Natural killer cell (primary cell): ENCODE data around the gene CDH16. TPM values are rescaled to one million over a fixed set of nuclear protein-coding genes. Genes with fewer than 3 reads are reported as not detected.

Source experiments
- ATAC-seq, 3 donors: fragments of 150-1000 bp in 2 of 3; fragments of 200-7000 bp in 1 of 3; cut with Tn5 transposase; 1 replicate in 1 of 3; 2 replicates in 2 of 3; pipeline ENCODE4 v1.10.0; 2021; ENCODE audit warnings: mild to moderate bottlenecking in 2 of 3, moderate library complexity in 2 of 3
- DNase-seq, 2 donors: peaks; one replicate each; pipeline versions ENCODE4 v3.0.0 to v3.0.0-alpha.2; 2013 to 2021; ENCODE audit warnings: mixed read lengths in 1 of 2
- H3K27ac ChIP-seq: one replicate; pipeline ENCODE4 v1.5.1; 2013; ENCODE audit warnings: mild to moderate bottlenecking, low read length
- H3K27me3 ChIP-seq: one replicate; pipeline ENCODE4 v1.6.1; 2013; ENCODE audit warnings: low read length; ENCODE audit not compliant: control insufficient read depth, insufficient read depth
- H3K36me3 ChIP-seq: one replicate; pipeline ENCODE4 v1.6.1; 2013; ENCODE audit warnings: low read length; ENCODE audit not compliant: control insufficient read depth, insufficient read depth
- H3K4me1 ChIP-seq: one replicate; pipeline ENCODE4 v1.6.1; 2013; ENCODE audit warnings: low read length; ENCODE audit not compliant: control insufficient read depth, insufficient read depth
- H3K4me3 ChIP-seq: one replicate; pipeline ENCODE4 v1.5.1; 2013; ENCODE audit warnings: low read length
- H3K9me3 ChIP-seq: one replicate; pipeline ENCODE4 v1.6.1; 2013; ENCODE audit warnings: low read length; ENCODE audit not compliant: control insufficient read depth, insufficient read depth
- H3K27ac Mint-ChIP-seq, 2 donors: one replicate each; pipeline ENCODE4 v1.8.0; 2022; ENCODE audit warnings: mild to moderate bottlenecking in 2 of 2, mixed read lengths in 2 of 2, moderate library complexity in 1 of 2
- H3K27me3 Mint-ChIP-seq, 2 donors: one replicate each; pipeline ENCODE4 v1.8.0; 2022; ENCODE audit warnings: low read depth in 2 of 2, mixed read lengths in 2 of 2
- H3K36me3 Mint-ChIP-seq: one replicate; pipeline ENCODE4 v1.8.0; 2022; ENCODE audit warnings: mixed read lengths
- H3K4me1 Mint-ChIP-seq, 2 donors: one replicate each; pipeline ENCODE4 v1.8.0; 2022; ENCODE audit warnings: mixed read lengths in 2 of 2
- H3K4me3 Mint-ChIP-seq: one replicate; pipeline ENCODE4 v1.8.0; 2022; ENCODE audit warnings: mild to moderate bottlenecking, moderate library complexity, mixed read lengths
- H3K9me3 Mint-ChIP-seq, 2 donors: one replicate each; pipeline ENCODE4 v1.8.0; 2022; ENCODE audit warnings: mixed read lengths in 2 of 2
- CTCF ChIP-seq: fragments of 200-600 bp; IDR thresholded peaks from one replicate; pipeline ENCODE4 v1.8.0; 2022; ENCODE audit warnings: antibody characterized with exemption
- WGBS: methylation state at CpG from one replicate; pipeline ENCODE4 v1.1.7; 2013; ENCODE audit warnings: missing lambda C conversion rate; ENCODE audit not compliant: insufficient coverage; 5-methylcytosine and 5-hydroxymethylcytosine counted together
- intact Hi-C: fragments of 100-400 bp; cut with micrococcal nuclease; formaldehyde crosslinking; loops from one replicate; pipeline ENCODE4 v1.14.2; 2022
- total RNA-seq, 4 donors: library from RNA; stranded (reverse); fragments of 120-200 nt in 1 of 4; gene quantifications; one replicate each; pipeline versions ENCODE4 v1.2.3 to v1.2.4, GENCODE V29; 2013 to 2022

The CDH16 gene
- total RNA-seq, 3 donors from 2014 or later (not counting 1 experiment from before 2014, with no cell fraction given) = not detected

- H3K27me3 ChIP-seq = no peaks in the 10 kb centered on the region
- no peak for TF ChIP-seq CTCF
- Mint-ChIP-seq H3K27ac (no peak overlapping the region), H3K9me3 (no peaks in the 10 kb centered on the region), H3K4me3 (no peak overlapping the region), H3K4me1 (peaks cover 0 to 8% of the 10 kb centered on the region in 2 donors), H3K36me3 (no peaks in the 10 kb centered on the region), H3K27me3 (no peaks in the 10 kb centered on the region)
- H3K36me3 ChIP-seq = no peaks in the 10 kb centered on the region
- no peaks in the 10 kb centered on the region for H3K4me1 ChIP-seq
- no peak for ATAC-seq
- no peak for DNase-seq
- H3K9me3 ChIP-seq = no peaks in the 10 kb centered on the region
- H3K4me3 ChIP-seq = no peak overlapping the region
- H3K27ac ChIP-seq = no peak overlapping the region
- intact Hi-C loops = no loop called here
- 86% methylated on average over 15 of the region's 16 CpGs for WGBS
Observed at GRCh38 chr16:66904846-66905632, 13.6 kb downstream of the CDH16 start.

- H3K36me3 ChIP-seq = no peaks in the 10 kb centered on the region
- no peak for ATAC-seq
- H3K4me3 Mint-ChIP-seq = no peak overlapping the region
- no peaks in the 10 kb centered on the region for H3K36me3 Mint-ChIP-seq
- intact Hi-C loops = no loop called here
- H3K4me1 ChIP-seq = no peaks in the 10 kb centered on the region
- TF ChIP-seq CTCF = no peak
- no peak overlapping the region for H3K27ac ChIP-seq
- H3K4me3 ChIP-seq = no peak overlapping the region
- DNase-seq = no peak
- no peaks in the 10 kb centered on the region for H3K9me3 Mint-ChIP-seq
- H3K27me3 Mint-ChIP-seq = no peaks in the 10 kb centered on the region
- 91% methylated on average over 13 of the region's 13 CpGs for WGBS
- H3K9me3 ChIP-seq = no peaks in the 10 kb centered on the region
- H3K27ac Mint-ChIP-seq = no peak overlapping the region
- no peaks in the 10 kb centered on the region for H3K27me3 ChIP-seq
- H3K4me1 Mint-ChIP-seq = peaks cover 0 to 8% of the 10 kb centered on the region in 2 donors
Observed at GRCh38 chr16:66904428-66904845, 14.2 kb downstream of the CDH16 start.

- Histone ChIP-seq H3K27me3 (no peaks in the 10 kb centered on the region), H3K27ac (no peak overlapping the region), H3K4me1 (no peaks in the 10 kb centered on the region), H3K4me3 (no peak overlapping the region), H3K36me3 (no peaks in the 10 kb centered on the region), H3K9me3 (no peaks in the 10 kb centered on the region)
- WGBS = 89% methylated on average over 11 of the region's 11 CpGs
- Mint-ChIP-seq H3K9me3 (no peaks in the 10 kb centered on the region), H3K4me1 (peaks cover 0 to 8% of the 10 kb centered on the region in 2 donors), H3K27me3 (no peaks in the 10 kb centered on the region), H3K4me3 (no peak overlapping the region), H3K27ac (no peak overlapping the region), H3K36me3 (no peaks in the 10 kb centered on the region)
- TF ChIP-seq CTCF = no peak
- intact Hi-C loops = no loop called here
- ATAC-seq (no peak), DNase-seq (no peak)
Observed at GRCh38 chr16:66903544-66904427, 14.9 kb downstream of the CDH16 start.
